Hair follicle dermal papilla cell (primary cell): ENCODE data around the gene SPRY1. TPM values are rescaled to one million over a fixed set of nuclear protein-coding genes. Genes with fewer than 3 reads are reported as not detected.

Experiments used
- total RNA-seq: library from RNA; depleted of rRNA; stranded (reverse); fragments of >200 nt; gene quantifications from 2 replicates; pipeline ENCODE4 v1.2.3, GENCODE V29; 2012

The SPRY1 gene, protein sequence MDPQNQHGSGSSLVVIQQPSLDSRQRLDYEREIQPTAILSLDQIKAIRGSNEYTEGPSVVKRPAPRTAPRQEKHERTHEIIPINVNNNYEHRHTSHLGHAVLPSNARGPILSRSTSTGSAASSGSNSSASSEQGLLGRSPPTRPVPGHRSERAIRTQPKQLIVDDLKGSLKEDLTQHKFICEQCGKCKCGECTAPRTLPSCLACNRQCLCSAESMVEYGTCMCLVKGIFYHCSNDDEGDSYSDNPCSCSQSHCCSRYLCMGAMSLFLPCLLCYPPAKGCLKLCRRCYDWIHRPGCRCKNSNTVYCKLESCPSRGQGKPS
- total RNA-seq, result 19.6 and 20.6 TPM in 2 replicates

DNA sequence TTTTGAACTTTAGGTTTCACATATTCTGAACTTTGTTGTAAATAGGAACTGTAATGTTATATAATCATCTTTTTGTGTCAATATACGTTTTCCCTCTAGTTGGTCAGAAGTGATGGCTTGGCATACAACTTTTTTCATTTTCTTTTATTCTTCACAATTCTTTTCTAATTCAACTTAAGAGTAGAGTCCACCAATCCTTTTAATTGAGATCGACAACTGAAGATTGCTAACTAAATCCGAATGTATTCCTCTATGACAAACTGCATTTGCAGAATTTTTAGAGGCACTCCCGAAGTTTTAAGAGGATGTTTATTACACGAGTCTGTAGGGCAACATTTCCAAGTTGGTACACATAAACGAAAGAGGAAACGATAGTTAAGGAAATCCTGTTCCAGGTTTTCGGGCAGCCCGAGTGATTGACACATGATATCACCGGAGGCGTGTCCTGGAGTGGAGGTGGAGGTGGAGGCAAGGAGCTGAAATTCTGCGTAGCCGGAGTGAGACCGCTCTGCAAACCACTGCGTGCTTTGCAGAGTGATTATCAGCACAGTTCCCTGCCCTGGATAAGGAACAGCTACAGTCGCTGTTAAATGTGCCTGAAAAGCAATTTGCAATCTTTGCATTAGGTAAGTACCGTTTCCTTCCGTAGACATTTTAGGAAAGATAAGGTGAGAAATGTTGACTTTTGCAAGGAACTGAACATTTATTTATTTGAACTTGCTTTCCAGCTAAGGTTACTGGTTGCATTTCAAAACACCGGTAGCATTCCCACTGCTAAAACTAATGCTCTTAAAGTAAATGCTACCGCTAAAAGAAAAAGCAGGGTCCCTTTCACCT lies at the start of gene SPRY1:
SPRY1 (plus strand) TSS at position 489 of the 837 bp plus-strand sequence. CDS start 4,797 bp downstream, outside the sequence.

